ENCODE data around the gene UBE2H. TPM values are rescaled to one million over a fixed set of nuclear protein-coding genes. Genes with fewer than 3 reads are reported as not detected.
"Not testable (repeated sequence)": the region's sequence is repeated elsewhere in the genome, so short reads cannot be mapped to it uniquely, and the experiment has no call there.

UBE2H gene
- total and polyA plus RNA-seq, 4 donors, result 71.0 to 118 (median 97.7) TPM

GRCh38 chr7:129798616-129799349 is 154.0 kb downstream of the UBE2H start:
- Histone ChIP-seq H3K4me1 (ENCODE audit: control insufficient read depth, insufficient read depth, low read length) (no peaks in the 10 kb centered on the region), H3K27me3 (ENCODE audit: control insufficient read depth, insufficient read depth, low read length) (no peaks in the 10 kb centered on the region), H3K27ac (ENCODE audit: low read depth, low read length) (no peak overlapping the region), H3K4me3 (ENCODE audit: low read depth, low read length) (no peak overlapping the region), H3K9me3 (ENCODE audit: control insufficient read depth, insufficient read depth, low read length) (no peaks in the 10 kb centered on the region), H3K36me3 (ENCODE audit: control insufficient read depth, insufficient read depth, low read length) (peaks cover 2% of the 10 kb centered on the region)
- DNase-seq (ENCODE audit: low read depth in 4 of 6, low spot score in 6 of 6), result no peak
- 92% methylated on average over 16 of the region's 16 CpGs for WGBS (ENCODE audit: insufficient coverage)

- Histone ChIP-seq H3K36me3 (ENCODE audit: control insufficient read depth, insufficient read depth, low read length) (peaks cover 2% of the 10 kb centered on the region), H3K4me1 (ENCODE audit: control insufficient read depth, insufficient read depth, low read length) (no peaks in the 10 kb centered on the region), H3K27me3 (ENCODE audit: control insufficient read depth, insufficient read depth, low read length) (no peaks in the 10 kb centered on the region), H3K4me3 (ENCODE audit: low read depth, low read length) (no peak overlapping the region), H3K9me3 (ENCODE audit: control insufficient read depth, insufficient read depth, low read length) (no peaks in the 10 kb centered on the region), H3K27ac (ENCODE audit: low read depth, low read length) (no peak overlapping the region)
- DNase-seq (ENCODE audit: low read depth in 4 of 6, low spot score in 6 of 6), result no peak
- 45% methylated on average over 2 of the region's 7 CpGs for WGBS (ENCODE audit: insufficient coverage)
These were observed 155.5 kb downstream of the UBE2H start for GRCh38 chr7:129797214-129797789.

- Histone ChIP-seq H3K27me3 (ENCODE audit: control insufficient read depth, insufficient read depth, low read length) (no peaks in the 10 kb centered on the region), H3K27ac (ENCODE audit: low read depth, low read length) (no peak overlapping the region), H3K36me3 (ENCODE audit: control insufficient read depth, insufficient read depth, low read length) (peaks cover 2% of the 10 kb centered on the region), H3K4me3 (ENCODE audit: low read depth, low read length) (no peak overlapping the region), H3K9me3 (ENCODE audit: control insufficient read depth, insufficient read depth, low read length) (no peaks in the 10 kb centered on the region), H3K4me1 (ENCODE audit: control insufficient read depth, insufficient read depth, low read length) (no peaks in the 10 kb centered on the region)
- 91% methylated on average over 7 of the region's 9 CpGs for WGBS (ENCODE audit: insufficient coverage)
- DNase-seq (ENCODE audit: low read depth in 4 of 6, low spot score in 6 of 6), result no peak
These were observed 156.5 kb downstream of the UBE2H start for GRCh38 chr7:129796186-129796775.

- H3K27ac ChIP-seq (ENCODE audit: low read depth, low read length); DNase-seq (ENCODE audit: low read depth in 4 of 6, low spot score in 6 of 6): not testable (repeated sequence)
- WGBS (ENCODE audit: insufficient coverage), result 93% methylated on average over 8 of the region's 9 CpGs
These were observed 158.3 kb downstream of the UBE2H start for GRCh38 chr7:129794461-129794860.

GRCh38 chr7:129793506-129794310 is 159.1 kb downstream of the UBE2H start:
- no peak overlapping the region for H3K4me3 ChIP-seq (ENCODE audit: low read depth, low read length)
- no peak overlapping the region for H3K27ac ChIP-seq (ENCODE audit: low read depth, low read length)
- H3K36me3 ChIP-seq (ENCODE audit: control insufficient read depth, insufficient read depth, low read length), result no peaks in the 10 kb centered on the region
- no peaks in the 10 kb centered on the region for H3K9me3 ChIP-seq (ENCODE audit: control insufficient read depth, insufficient read depth, low read length)
- WGBS (ENCODE audit: insufficient coverage), result 81% methylated on average over 4 of the region's 9 CpGs
- no peaks in the 10 kb centered on the region for H3K4me1 ChIP-seq (ENCODE audit: control insufficient read depth, insufficient read depth, low read length)
- no peak for DNase-seq (ENCODE audit: low read depth in 4 of 6, low spot score in 6 of 6)
- no peaks in the 10 kb centered on the region for H3K27me3 ChIP-seq (ENCODE audit: control insufficient read depth, insufficient read depth, low read length)

More at GRCh38 chr7:129794461-129794860, 158.3 kb downstream of the UBE2H start:
- H3K9me3 ChIP-seq (ENCODE audit: control insufficient read depth, insufficient read depth, low read length); H3K27me3 ChIP-seq (ENCODE audit: control insufficient read depth, insufficient read depth, low read length); H3K4me1 ChIP-seq (ENCODE audit: control insufficient read depth, insufficient read depth, low read length); H3K36me3 ChIP-seq (ENCODE audit: control insufficient read depth, insufficient read depth, low read length); H3K4me3 ChIP-seq (ENCODE audit: low read depth, low read length): not testable (repeated sequence)

GRCh38 chr7:129792721-129793120 is 160.0 kb downstream of the UBE2H start:
- no peak for DNase-seq (ENCODE audit: low read depth in 4 of 6, low spot score in 6 of 6)
- Histone ChIP-seq H3K27ac (ENCODE audit: low read depth, low read length) (no peak overlapping the region), H3K4me1 (ENCODE audit: control insufficient read depth, insufficient read depth, low read length) (no peaks in the 10 kb centered on the region), H3K36me3 (ENCODE audit: control insufficient read depth, insufficient read depth, low read length) (no peaks in the 10 kb centered on the region), H3K9me3 (ENCODE audit: control insufficient read depth, insufficient read depth, low read length) (no peaks in the 10 kb centered on the region), H3K4me3 (ENCODE audit: low read depth, low read length) (no peak overlapping the region), H3K27me3 (ENCODE audit: control insufficient read depth, insufficient read depth, low read length) (peaks cover under 1% of the 10 kb centered on the region)
- 48% methylated on average over 7 of the region's 9 CpGs for WGBS (ENCODE audit: insufficient coverage)

- Histone ChIP-seq H3K27me3 (ENCODE audit: control insufficient read depth, insufficient read depth, low read length) (peaks cover 27% of the 10 kb centered on the region), H3K36me3 (ENCODE audit: control insufficient read depth, insufficient read depth, low read length) (no peaks in the 10 kb centered on the region), H3K4me1 (ENCODE audit: control insufficient read depth, insufficient read depth, low read length) (peaks cover 13% of the 10 kb centered on the region), H3K27ac (ENCODE audit: low read depth, low read length) (no peak overlapping the region), H3K9me3 (ENCODE audit: control insufficient read depth, insufficient read depth, low read length) (no peaks in the 10 kb centered on the region), H3K4me3 (ENCODE audit: low read depth, low read length) (no peak overlapping the region)
- DNase-seq (ENCODE audit: low read depth in 4 of 6, low spot score in 6 of 6), result no peak
- WGBS (ENCODE audit: insufficient coverage), result 74% methylated on average over 5 of the region's 6 CpGs
These were observed 162.6 kb downstream of the UBE2H start for GRCh38 chr7:129790136-129790535.

- no peaks in the 10 kb centered on the region for H3K9me3 ChIP-seq (ENCODE audit: control insufficient read depth, insufficient read depth, low read length)
- WGBS (ENCODE audit: insufficient coverage), result 33% methylated on average over 1 of the region's 1 CpG
These were observed 163.1 kb downstream of the UBE2H start for GRCh38 chr7:129789652-129790051.

GRCh38 chr7:129789000-129789399 is 163.8 kb downstream of the UBE2H start:
- Histone ChIP-seq H3K36me3 (ENCODE audit: control insufficient read depth, insufficient read depth, low read length) (no peaks in the 10 kb centered on the region), H3K9me3 (ENCODE audit: control insufficient read depth, insufficient read depth, low read length) (no peaks in the 10 kb centered on the region), H3K27me3 (ENCODE audit: control insufficient read depth, insufficient read depth, low read length) (peaks cover 38% of the 10 kb centered on the region), H3K4me3 (ENCODE audit: low read depth, low read length) (no peak overlapping the region), H3K27ac (ENCODE audit: low read depth, low read length) (no peak overlapping the region), H3K4me1 (ENCODE audit: control insufficient read depth, insufficient read depth, low read length) (peaks cover 22% of the 10 kb centered on the region)
- 63% methylated on average over 6 of the region's 6 CpGs for WGBS (ENCODE audit: insufficient coverage)
- no peak for DNase-seq (ENCODE audit: low read depth in 4 of 6, low spot score in 6 of 6)

More at GRCh38 chr7:129789652-129790051, 163.1 kb downstream of the UBE2H start:
- Histone ChIP-seq H3K27ac (ENCODE audit: low read depth, low read length) (no peak overlapping the region), H3K36me3 (ENCODE audit: control insufficient read depth, insufficient read depth, low read length) (no peaks in the 10 kb centered on the region), H3K27me3 (ENCODE audit: control insufficient read depth, insufficient read depth, low read length) (peaks cover 32% of the 10 kb centered on the region), H3K4me3 (ENCODE audit: low read depth, low read length) (no peak overlapping the region), H3K4me1 (ENCODE audit: control insufficient read depth, insufficient read depth, low read length) (peaks cover 17% of the 10 kb centered on the region)
- DNase-seq (ENCODE audit: low read depth in 4 of 6, low spot score in 6 of 6), result peak in 1 of 6 donors; percentile 43

Measured in spinal cord (tissue), 10 donors.